ENCODE measurements around the gene ADRA2B.

The ADRA2B gene

DNA sequence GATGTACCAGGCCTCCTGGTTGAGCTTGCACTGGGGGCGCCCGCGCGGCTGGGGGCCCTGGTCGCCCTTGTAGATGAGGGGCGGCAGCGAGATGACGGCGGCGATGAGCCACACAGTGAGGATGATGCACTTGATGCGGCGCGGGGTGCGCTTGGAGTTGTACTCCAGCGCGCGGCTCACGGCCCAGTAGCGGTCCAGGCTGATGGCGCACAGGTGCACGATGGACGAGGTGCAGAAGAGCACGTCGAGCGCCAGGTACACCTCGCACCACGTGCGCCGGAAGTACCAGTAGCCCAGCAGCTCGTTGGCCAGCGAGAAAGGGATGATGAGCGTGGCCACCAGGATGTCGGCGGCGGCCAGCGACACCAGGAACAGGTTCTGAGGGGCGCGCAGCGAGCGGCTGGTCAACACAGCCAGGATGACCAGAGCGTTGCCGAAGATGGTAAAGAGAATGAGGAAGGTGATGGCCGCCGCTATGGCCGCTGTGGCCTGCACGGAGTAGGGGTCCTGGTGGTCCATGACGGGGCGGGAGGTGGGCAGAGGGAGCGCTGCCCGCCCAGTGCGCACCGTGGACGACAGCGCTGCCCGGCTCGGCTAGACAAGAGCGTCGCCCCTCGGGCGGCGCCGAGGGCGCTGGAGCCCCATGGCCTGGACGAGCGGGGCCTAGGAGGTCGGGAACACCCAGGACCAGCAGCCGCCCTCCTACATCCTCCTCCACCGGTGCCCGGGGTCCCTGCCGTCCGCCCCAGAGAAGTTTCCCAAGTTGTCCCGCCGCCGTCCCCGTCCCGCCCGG lies 544 bp downstream of the ADRA2B start:
- DNase-seq, result no peak

DNA sequence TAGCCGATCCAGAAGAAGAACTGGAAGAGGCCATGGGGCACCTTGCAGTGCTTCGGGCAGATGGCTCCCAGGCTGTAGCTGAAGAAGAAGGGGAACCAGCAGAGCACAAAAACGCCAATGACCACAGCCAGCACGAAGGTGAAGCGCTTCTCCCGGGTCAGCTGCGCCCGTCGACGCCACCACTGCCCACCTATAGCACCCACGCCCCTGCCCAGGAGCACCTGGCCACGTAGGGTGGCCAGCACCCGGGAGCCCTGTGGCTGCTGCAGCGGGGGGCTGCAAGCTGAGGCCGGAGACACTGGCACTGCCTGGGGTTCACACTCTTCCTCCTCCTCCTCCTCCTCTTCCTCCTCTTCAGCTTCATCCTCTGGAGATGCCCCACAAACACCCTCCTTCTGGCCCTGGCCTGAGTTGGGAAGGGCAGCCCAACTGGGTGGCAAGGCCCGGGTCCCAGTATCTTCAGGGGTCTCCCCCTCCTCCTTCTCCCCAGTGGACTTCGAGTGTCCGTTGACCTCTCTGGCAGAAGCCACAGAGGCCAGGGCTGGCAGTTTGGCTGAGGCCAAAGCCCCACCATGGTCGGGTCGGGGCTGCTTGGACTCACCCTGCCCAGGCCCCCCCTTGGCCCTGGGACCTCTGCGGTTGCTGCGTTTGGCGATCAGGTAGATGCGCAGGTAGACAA lies 1.3 kb downstream of the ADRA2B start:
- DNase-seq, result no peak

DNA sequence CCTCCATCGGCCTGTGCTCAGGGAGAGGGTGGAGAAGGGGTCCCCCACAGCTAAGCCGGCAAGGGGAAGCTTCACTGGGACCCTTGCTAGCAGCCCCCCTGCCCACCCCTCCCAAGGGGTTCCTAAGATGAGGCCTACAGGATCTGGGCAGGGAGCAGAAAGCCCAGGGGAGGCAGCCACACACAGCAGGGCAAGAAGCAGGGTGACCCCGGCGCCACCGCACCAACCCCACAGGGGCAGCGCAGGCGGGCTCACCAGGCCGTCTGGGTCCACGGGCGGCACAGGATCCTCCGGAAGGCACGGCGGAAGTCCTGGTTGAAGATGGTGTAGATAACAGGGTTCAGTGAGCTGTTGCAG lies 1.8 kb downstream of the ADRA2B start:
- no peak for DNase-seq

DNA sequence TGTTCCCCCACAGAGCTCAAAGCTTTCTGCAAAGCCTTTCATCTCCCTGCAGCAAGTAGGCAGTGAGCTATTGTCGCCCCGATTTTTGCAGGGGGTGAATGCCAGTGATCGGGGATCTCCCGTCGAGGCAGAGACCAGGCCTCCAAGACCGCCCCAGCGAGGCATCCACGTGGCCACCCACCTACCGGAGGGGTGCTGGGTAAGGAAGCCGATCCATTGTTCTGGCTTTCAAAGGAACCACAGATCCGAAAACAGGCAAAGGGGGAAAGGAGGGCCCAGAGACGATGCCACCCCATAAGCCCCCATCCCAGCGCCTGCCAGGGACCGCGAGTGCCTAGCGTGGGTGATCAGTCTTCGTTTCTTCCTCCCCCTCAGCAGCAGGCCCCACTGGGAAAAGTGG lies 2.4 kb downstream of the ADRA2B start:
- DNase-seq, result no peak

DNA sequence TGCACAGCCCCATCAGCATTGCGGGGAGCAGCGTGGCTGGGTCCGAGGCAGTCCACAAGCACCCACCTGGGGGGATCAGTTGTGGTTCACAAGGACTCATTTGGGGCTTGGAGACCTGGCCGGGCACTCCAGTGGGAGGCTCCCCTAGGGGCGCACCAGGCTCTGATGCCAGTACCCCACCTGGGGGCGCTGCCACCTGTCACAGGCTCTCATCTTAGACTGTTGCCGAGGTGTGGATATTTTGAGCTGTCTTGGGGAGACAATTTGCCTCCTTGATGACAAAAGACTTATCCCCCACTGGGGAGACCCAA lies 3.0 kb downstream of the ADRA2B start:
- no peak for DNase-seq

DNA sequence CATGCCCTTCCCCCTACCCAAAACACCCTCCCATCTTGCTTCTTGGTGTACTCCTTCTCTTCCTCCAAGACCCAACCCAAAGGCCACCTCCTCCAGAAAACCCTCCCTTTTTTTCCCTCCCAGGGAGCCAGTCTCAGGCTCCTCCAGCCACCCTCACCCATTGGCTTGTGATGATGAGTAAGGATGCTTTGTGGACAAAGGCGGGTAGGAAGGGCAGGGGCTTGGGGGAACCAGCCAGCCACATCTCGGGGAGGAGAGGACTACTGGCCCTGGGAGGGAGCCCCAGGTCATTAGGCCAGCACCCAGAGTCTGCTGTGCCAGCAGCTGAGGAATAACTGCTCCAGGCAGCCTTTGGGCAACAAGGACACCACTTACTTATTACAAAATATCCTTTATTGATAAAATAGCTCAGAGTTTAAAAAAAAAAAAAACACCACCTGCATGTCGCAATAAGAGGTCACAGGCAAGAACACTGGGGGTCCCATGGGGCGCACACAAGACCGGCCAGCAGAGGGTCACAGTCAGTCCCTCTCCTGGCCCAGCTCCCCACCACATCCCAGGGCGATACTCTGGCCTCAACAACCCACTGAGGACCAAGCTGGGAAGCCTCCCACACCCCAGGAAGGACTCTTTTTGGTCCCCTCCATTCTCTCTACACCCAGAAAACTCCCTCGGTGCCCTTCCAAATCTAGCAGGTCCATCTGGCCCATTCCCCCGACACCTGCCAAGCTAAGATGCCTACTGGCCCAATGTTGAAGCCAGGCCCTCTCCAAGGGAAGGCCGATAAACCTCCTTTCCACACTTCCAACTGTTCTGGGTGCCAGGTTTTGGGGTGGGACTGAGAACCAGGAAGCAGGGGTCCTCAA lies 3.6 kb downstream of the ADRA2B start:
- DNase-seq, result no peak

DNA sequence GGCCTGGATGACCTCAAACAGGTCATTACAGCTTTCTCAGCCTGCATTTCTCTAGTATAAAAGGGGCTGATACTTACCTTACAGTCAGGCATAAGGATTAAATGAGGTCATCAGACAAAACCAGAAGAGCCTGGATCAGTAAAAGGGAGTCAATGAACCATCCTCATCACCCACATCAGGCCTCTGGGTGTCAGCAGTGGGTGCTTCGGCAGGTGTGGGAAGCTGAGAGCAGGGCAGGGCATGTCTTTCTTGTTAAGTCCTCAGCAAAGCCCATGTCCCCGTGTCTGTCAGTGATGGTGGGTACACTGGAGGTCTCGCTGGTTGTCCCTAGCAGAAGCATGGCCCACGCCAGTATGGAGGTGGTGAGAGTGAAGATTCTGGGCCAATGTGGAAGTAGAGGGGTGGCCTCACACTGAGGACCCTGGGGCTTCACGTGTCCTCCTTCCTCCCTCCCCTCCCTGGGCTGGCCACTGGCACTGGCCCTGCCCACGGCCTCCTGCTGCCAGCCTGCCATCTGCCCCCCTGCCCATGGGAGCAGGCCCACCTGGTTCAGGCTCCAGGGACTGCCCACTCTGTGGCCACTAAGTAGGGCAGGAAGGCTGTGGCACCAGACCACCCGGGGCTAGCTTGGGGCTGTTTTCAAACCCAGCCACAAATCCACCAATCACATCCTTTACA lies 4.4 kb downstream of the ADRA2B start:
- no peak for DNase-seq

DNA sequence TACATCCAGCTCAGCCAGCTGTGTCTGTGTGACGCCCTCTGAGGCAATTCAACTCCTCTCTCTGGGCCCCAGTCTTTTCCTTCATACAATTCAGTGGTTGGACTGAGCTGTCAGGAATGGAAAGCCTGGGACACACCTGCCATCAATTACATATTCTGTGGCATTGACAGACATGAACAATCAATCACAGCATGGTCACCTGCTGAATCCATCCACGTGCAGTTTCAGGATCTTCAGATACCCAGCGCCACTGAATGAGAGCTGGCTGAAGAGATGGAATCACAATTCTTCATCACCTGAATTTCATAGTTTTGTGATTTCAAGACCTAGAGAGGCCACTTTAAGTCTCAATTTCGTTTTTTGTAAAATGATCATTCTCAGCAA lies 5.1 kb downstream of the ADRA2B start:
- no peak for DNase-seq

DNA sequence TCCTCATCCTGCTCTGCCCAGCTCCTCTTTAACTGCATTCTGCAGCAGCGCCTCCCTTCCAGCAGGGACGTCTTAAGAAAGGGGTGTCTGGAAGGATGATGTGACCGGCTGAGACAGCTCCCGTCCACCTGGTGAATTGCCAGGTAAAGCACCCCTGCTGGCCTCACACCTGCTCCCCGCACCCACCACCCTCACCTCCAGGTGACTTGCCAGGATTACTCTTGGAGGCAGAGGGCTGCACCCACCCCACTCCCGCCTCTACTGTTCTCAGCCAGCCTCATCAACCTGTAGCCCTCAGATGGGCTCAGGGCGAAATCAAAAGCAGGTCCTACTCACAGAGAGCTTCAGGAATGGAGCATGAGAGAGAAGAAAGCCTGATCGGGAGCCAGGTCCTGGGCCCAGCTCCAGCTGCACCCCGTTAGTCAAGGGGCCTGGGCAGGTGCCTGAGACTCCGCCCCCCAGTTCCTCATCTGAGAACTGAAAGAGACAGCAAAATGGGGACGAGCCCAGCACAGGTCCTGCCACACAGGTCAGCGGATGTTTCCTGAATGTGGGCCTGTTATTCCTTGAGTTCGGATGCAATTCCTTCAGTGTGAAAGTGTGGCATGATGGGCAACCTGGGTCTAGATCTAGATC lies 5.6 kb downstream of the ADRA2B start:
- no peak for DNase-seq

DNA sequence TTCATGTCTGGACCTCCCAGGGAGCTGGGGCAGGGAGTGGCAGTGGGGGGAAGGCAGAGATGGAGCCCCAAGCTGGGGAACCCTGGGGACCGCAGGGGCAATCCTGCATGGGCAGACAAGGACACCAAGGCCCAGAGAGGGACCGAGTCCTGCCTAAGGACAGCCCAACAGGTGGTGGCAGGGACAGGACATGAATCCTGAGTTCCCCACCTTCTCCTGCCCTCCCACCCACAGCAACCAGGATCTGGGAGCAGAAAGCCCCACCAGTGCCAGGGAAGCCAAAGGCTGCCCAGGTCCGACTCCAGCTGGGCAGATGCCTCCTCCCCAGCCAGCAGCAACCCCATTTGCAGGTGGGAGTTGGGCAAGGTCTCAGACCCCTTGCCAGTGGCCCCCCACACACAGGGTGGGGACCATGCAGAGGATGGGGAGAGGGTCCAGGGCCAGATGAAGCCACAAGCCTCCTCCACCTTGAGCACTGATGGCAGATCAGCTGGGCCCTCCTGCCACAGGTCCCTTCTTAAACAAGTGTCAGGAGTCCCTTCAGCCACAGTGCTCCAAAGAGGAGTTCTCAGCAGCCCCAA lies 6.3 kb downstream of the ADRA2B start:
- DNase-seq, result no peak

DNA sequence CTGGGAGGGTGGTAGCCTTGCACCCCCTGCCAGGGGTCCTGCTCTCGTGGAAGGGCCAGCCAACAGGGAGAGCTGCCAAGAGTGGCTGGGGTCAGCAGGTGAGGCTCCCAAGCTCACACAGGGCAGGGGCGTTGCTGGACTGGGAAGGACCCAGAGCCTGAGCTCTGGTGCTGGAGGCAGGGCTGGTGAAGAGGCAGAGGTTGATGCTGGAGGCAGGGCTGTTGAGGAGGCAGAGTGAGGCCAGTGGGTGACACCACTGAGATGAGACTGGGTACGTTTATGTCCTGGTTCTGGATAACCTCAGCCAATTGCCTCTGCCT lies 7.0 kb downstream of the ADRA2B start:
- no peak for DNase-seq

DNA sequence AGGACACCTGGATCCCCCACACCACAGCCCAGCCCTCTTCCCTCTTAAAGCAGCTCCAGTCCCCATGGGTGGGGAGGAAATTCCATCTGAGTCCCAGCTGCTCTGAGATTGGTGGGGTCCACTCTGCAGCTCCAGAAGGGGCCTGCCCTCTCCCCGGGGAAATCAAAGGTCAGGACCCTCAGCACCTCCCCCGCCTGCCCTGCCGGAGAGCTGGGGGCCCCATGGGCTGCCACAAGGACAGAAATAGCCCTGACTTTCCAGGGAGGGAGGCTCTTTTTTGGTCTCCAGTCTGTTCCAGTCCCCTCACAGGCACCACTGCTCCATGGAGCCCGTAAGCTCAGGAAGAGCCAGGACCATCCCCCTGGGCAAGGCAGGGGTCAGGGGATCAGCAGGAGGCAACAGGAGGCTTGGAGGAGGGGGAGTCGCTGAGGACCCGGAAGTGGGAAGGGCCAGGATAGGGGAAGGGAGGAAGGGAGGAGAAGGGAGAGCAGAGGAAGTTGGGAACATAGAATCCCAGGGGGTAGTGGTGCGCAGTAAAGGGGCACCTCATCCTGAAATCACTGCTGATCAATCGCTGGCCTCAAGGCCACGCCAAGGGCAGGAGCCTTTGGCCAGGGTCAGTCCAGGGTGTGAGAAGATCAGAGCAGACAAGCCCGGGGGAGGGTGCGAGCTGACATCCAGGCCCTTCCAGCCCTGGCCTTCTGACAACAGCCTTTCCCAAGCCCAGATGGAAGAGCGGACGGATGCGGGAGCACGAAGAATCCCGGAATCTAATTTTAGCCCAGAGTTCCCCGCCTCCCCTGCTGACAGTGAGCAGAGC lies 7.6 kb downstream of the ADRA2B start:
- DNase-seq, result no peak

DNA sequence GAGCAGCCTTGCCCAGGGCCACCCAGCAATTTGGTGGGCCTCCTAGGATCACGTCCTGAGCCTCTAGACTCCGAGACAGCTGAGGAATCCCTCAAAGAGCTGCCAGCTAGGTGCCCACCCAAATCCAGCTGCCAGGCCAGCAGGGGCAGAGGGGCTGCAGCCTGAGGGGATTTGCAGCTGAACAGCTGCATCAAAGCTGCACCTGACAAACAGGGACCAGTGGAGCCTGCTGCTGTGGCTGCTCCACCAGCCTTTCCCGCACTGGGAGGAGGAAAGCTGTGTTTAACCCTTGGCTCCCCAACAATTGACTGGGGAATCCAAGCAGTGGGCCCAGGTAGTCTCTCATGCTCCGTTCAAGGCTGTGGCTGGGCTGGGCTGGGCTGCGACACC lies 8.2 kb downstream of the ADRA2B start:
- DNase-seq, result no peak

DNA sequence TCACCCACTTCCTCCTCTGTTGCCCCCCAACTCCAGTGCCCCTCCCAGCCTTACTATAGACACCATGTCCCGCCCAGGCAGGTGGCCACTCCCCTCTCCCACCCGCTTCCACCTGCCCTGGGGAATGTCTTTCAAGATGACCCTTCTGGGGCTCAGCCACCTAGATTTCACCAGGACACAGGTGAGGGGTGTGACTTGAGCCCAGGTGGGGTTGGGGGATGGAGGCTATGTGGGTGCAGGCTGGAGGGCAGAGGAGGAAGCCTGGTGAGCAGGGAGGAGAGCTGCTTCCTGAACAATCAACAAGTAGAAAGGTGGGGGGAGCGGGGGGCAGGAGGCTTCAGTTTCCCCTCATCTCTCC lies 8.7 kb downstream of the ADRA2B start:
- DNase-seq, result no peak

DNA sequence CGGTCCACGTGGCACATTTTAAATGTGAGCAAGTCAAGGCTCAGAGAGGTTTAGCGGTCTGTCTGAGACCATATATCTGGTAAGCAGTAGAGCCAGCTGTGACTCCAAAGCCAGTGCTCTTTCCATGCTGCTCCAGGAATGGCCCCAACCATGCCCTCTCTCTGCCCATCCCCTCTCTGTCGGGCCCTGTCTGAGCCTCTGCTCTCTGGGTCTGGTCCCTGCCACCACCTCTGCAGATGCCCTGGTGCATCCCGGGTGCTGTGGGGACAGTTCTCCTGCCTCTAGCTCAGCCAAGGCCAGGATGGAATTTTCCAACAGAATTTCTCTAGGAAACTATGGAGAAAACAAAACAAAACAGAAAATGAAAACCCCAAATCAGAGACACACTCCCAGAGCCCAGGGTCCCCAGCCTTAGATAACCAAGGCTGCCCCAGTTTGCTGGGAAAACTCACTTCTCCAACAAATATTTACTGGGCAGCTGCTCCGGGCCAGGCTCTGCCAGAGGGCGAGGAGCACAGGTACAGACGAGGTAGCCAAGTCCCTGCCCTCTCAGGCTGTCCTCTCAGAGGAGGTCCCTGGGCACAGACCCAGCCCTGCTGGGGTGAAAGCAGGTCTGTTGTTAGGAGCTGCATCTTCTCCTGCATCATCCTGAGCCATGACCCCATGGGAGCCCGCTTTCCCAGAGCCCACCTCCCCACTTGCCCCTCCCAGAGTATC lies 9.2 kb downstream of the ADRA2B start:
- DNase-seq, result no peak

DNA sequence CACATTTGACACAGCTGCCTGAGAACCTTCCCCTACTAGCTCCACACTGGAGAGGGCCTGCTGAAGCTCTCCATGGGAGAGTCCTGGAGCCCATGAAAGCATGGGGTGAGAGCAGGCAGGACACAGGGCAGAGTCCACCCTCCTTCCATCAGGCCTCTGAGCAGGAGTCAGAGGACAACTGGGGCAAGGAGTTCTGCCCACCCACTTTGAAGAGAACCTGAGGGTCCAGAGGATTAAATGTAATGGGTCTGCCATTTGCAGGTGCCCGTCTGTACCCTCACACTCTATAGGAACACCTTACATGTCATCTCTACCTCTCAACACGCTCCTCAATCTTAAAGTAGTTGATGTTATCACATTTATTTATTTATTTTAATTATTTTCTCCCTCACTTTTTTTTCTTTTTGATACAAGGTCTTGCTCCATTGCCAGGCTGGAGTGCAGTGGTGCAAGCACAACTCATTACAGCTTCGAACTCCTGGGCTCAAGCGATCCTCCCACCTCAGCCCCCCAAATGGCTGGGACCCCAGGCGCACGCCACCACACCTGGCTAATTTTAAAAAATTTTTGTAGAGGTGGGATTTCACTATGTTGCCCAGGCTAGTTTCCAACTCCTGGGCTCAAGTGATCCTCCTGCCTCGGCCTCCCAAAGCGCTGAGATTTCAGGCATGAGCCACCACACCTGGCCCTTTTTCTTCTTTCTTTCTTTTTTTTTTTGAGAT lies 10.2 kb downstream of the ADRA2B start:
- DNase-seq, result no peak

DNA sequence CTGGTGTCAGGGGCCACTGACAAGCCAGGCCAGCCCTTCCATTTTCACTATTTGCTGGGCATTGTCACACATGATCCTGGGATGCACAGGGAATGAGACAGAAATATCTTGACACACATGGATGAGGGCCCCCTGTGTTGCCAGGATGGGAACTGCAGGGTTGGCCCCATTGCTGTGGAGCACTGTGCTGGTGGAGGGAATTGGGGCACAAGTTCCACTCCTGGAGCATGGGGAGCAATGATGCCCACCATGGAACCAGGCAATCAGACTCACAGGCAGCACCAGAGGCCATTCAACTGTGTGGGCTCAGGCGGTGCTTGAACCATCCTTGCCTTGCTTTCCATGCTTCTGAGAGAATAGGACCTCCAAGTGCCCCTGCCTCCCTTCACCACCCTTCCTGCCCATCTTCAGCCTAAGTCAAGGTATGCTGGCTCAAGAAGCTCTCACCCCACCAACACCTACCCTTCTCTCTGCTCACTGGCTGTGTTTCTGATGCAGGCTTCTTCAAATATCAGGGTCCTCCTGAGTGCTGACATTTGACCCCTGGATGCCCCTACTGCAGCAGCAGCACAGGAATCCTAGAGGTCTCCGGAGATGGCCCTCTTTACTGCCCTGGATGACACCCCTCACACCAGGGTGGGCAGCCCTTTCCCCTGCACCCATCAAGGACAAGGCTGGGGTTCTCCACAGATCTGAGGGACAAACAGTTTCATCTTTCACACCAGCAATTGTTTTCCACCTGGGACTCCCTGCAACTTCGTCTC lies 11.0 kb downstream of the ADRA2B start:
- no peak for DNase-seq

DNA sequence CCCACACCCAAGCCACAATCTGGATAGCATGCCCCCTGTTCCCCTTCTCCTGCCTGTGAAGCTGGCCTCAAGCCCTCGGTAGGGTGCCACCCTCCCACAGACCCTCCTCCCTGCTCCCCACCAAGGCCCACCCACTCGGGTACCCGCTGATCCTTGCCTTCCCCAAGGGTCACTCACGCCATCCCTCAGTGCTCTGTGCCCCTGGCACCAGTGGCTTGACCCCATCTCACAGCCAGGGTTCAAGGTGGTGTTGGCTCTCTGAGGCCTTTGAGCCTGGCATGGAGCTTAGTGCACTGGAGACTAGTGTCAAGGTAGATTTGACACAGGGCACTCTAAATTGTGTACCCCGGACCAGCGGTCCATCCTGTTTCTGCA lies 11.9 kb downstream of the ADRA2B start:
- DNase-seq, result no peak

DNA sequence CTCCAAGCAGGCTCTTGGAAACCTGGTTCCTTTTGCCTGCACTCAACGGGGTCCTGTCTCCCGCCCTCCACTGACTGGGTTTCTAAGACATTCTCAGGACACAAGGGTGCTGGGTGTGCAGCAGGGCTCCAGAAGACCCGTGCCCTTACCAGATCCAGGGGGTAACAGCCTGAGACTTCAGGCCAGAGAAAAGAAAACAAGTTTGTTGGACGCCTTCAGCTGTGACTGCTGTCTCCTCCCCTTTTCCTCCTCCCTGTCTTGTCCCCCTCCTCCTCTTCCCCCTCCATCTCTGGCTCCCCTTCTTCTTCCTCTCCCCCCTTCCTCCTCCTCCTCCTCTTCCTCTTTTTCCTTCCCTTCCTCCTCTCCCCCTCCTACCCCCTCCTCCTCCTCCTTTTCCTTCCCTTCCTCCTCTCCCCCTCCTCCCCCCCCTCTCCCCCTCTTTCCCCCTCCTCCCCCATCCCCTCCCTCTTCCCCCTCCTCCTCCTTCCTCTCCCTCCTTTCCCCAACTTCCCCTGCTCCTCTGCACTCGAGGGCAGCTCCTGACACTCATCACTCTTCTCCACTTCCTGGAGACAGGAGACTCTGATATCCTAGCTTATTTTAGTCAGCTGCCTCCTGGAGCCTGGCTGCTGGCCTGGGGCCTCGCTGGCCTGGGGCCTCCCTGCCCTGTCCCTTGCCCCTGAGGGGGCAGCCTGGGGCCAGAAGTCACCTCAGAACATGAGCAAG lies 12.4 kb downstream of the ADRA2B start:
- no peak for DNase-seq

Measured in SIG-M5 (cell line).